ENCODE data around the gene RPL28.
"Not testable (repeated sequence)": the region's sequence is repeated elsewhere in the genome, so short reads cannot be mapped to it uniquely, and the experiment has no call there.

Gene RPL28

GRCh38 chr19:55443824-55444480, 58.2 kb downstream of the RPL28 start:
- no peak overlapping the region for H3K4me2 ChIP-seq (ENCODE audit: low read length)
- DNase-seq = no peak
- no peak overlapping the region for H3K23ac ChIP-seq (ENCODE audit: low read length)
- peaks cover 43% of the 10 kb centered on the region for H3K27me3 ChIP-seq (ENCODE audit: insufficient read depth, low read length, poor library complexity)
- no peak overlapping the region for H2BK15ac ChIP-seq (replicated peaks; ENCODE audit: low read depth)
- H3K79me1 ChIP-seq (ENCODE audit: low read length) = no peaks in the 10 kb centered on the region
- H4K8ac ChIP-seq (ENCODE audit: low read depth, low read length) = no peak overlapping the region
- no peak overlapping the region for H4K5ac ChIP-seq (ENCODE audit: low read length)
- no peak overlapping the region for H2BK120ac ChIP-seq (ENCODE audit: low read depth, low read length)
- no peak overlapping the region for H2AK5ac ChIP-seq (ENCODE audit: low read length)
- H3K36me3 ChIP-seq (ENCODE audit: control insufficient read depth, insufficient read depth, low read length) = no peaks in the 10 kb centered on the region
- no peak overlapping the region for H3K56ac ChIP-seq (ENCODE audit: low read length)
- WGBS (ENCODE audit: extremely low coverage, insufficient coverage, low lambda C conversion rate) = no CpG with 5 or more reads among the region's 18 CpGs
- no peaks in the 10 kb centered on the region for H3K79me2 ChIP-seq (ENCODE audit: control insufficient read depth, insufficient read depth, low read length)
- no peak overlapping the region for H3K4ac ChIP-seq (ENCODE audit: low read depth, low read length)
- H3K4me1 ChIP-seq (ENCODE audit: control insufficient read depth, low read depth, low read length) = no peaks in the 10 kb centered on the region
- no peak overlapping the region for H3K27ac ChIP-seq (ENCODE audit: low read depth, low read length)
- no peak overlapping the region for H3K4me3 ChIP-seq (ENCODE audit: low read length)
- no peak overlapping the region for H3K9ac ChIP-seq (ENCODE audit: low read length)
- H2BK5ac ChIP-seq (ENCODE audit: low read length) = no peak overlapping the region
- no peak overlapping the region for H3K18ac ChIP-seq (ENCODE audit: low read length)

- H2BK120ac ChIP-seq (ENCODE audit: low read depth, low read length) = no peak overlapping the region
Measured at GRCh38 chr19:55444646-55445045, 58.9 kb downstream of the RPL28 start.

GRCh38 chr19:55446060-55446459, 60.3 kb downstream of the RPL28 start:
- H2BK120ac ChIP-seq (ENCODE audit: low read depth, low read length) = no peak overlapping the region
- H3K4ac ChIP-seq (ENCODE audit: low read depth, low read length) = no peak overlapping the region
- no peaks in the 10 kb centered on the region for H3K79me2 ChIP-seq (ENCODE audit: control insufficient read depth, insufficient read depth, low read length)
- no peak overlapping the region for H3K56ac ChIP-seq (ENCODE audit: low read length)
- no peak overlapping the region for H4K8ac ChIP-seq (ENCODE audit: low read depth, low read length)
- H3K27ac ChIP-seq (ENCODE audit: low read depth, low read length) = no peak overlapping the region
- H3K36me3 ChIP-seq (ENCODE audit: control insufficient read depth, insufficient read depth, low read length) = no peaks in the 10 kb centered on the region
- no peak for DNase-seq
- no peak overlapping the region for H2AK5ac ChIP-seq (ENCODE audit: low read length)
- H3K4me2 ChIP-seq (ENCODE audit: low read length) = no peak overlapping the region
- H3K79me1 ChIP-seq (ENCODE audit: low read length) = no peaks in the 10 kb centered on the region
- no CpG with 5 or more reads among the region's 8 CpGs for whole genome bisulfite sequencing (ENCODE audit: extremely low coverage, insufficient coverage, low lambda C conversion rate)
- H3K23ac ChIP-seq (ENCODE audit: low read length) = no peak overlapping the region
- no peak overlapping the region for H2BK15ac ChIP-seq (replicated peaks; ENCODE audit: low read depth)
- no peak overlapping the region for H3K9ac ChIP-seq (ENCODE audit: low read length)
- no peak overlapping the region for H3K4me3 ChIP-seq (ENCODE audit: low read length)
- no peak overlapping the region for H4K5ac ChIP-seq (ENCODE audit: low read length)
- no peak overlapping the region for H3K18ac ChIP-seq (ENCODE audit: low read length)
- peaks cover 44% of the 10 kb centered on the region for H3K27me3 ChIP-seq (ENCODE audit: insufficient read depth, low read length, poor library complexity)
- H2BK5ac ChIP-seq (ENCODE audit: low read length) = no peak overlapping the region
- no peaks in the 10 kb centered on the region for H3K4me1 ChIP-seq (ENCODE audit: control insufficient read depth, low read depth, low read length)

More at GRCh38 chr19:55444646-55445045, 58.9 kb downstream of the RPL28 start:
- H3K9ac ChIP-seq (ENCODE audit: low read length) = no peak overlapping the region
- H3K56ac ChIP-seq (ENCODE audit: low read length) = no peak overlapping the region
- no peak overlapping the region for H3K18ac ChIP-seq (ENCODE audit: low read length)
- no peak overlapping the region for H3K4me3 ChIP-seq (ENCODE audit: low read length)
- H3K4me1 ChIP-seq (ENCODE audit: control insufficient read depth, low read depth, low read length) = no peaks in the 10 kb centered on the region
- no peak overlapping the region for H2AK5ac ChIP-seq (ENCODE audit: low read length)
- no peak overlapping the region for H2BK5ac ChIP-seq (ENCODE audit: low read length)
- no CpG with 5 or more reads among the region's 11 CpGs for WGBS (ENCODE audit: extremely low coverage, insufficient coverage, low lambda C conversion rate)
- no peak overlapping the region for H4K5ac ChIP-seq (ENCODE audit: low read length)
- DNase-seq = no peak
- no peaks in the 10 kb centered on the region for H3K36me3 ChIP-seq (ENCODE audit: control insufficient read depth, insufficient read depth, low read length)
- H3K27ac ChIP-seq (ENCODE audit: low read depth, low read length) = no peak overlapping the region
- H3K4me2 ChIP-seq (ENCODE audit: low read length) = no peak overlapping the region
- H4K8ac ChIP-seq (ENCODE audit: low read depth, low read length) = no peak overlapping the region
- peaks cover 45% of the 10 kb centered on the region for H3K27me3 ChIP-seq (ENCODE audit: insufficient read depth, low read length, poor library complexity)
- no peak overlapping the region for H3K23ac ChIP-seq (ENCODE audit: low read length)
- no peaks in the 10 kb centered on the region for H3K79me1 ChIP-seq (ENCODE audit: low read length)
- H3K79me2 ChIP-seq (ENCODE audit: control insufficient read depth, insufficient read depth, low read length) = no peaks in the 10 kb centered on the region
- H3K4ac ChIP-seq (ENCODE audit: low read depth, low read length) = no peak overlapping the region
- H2BK15ac ChIP-seq (replicated peaks; ENCODE audit: low read depth) = no peak overlapping the region

GRCh38 chr19:55447421-55448174, 61.9 kb downstream of the RPL28 start:
- no peak overlapping the region for H3K27ac ChIP-seq (ENCODE audit: low read depth, low read length)
- no peak overlapping the region for H4K8ac ChIP-seq (ENCODE audit: low read depth, low read length)
- H3K27me3 ChIP-seq (ENCODE audit: insufficient read depth, low read length, poor library complexity) = peaks cover 42% of the 10 kb centered on the region
- H2AK5ac ChIP-seq (ENCODE audit: low read length) = no peak overlapping the region
- no peak overlapping the region for H2BK15ac ChIP-seq (replicated peaks; ENCODE audit: low read depth)
- H3K4ac ChIP-seq (ENCODE audit: low read depth, low read length) = no peak overlapping the region
- DNase-seq = peak; percentile 62
- H3K4me3 ChIP-seq (ENCODE audit: low read length) = no peak overlapping the region
- no peak overlapping the region for H3K4me2 ChIP-seq (ENCODE audit: low read length)
- H2BK5ac ChIP-seq (ENCODE audit: low read length) = no peak overlapping the region
- H3K36me3 ChIP-seq (ENCODE audit: control insufficient read depth, insufficient read depth, low read length) = no peaks in the 10 kb centered on the region
- no peak overlapping the region for H3K23ac ChIP-seq (ENCODE audit: low read length)
- H3K4me1 ChIP-seq (ENCODE audit: control insufficient read depth, low read depth, low read length) = no peaks in the 10 kb centered on the region
- no peak overlapping the region for H3K9ac ChIP-seq (ENCODE audit: low read length)
- H3K18ac ChIP-seq (ENCODE audit: low read length) = no peak overlapping the region
- no peaks in the 10 kb centered on the region for H3K79me2 ChIP-seq (ENCODE audit: control insufficient read depth, insufficient read depth, low read length)
- H4K5ac ChIP-seq (ENCODE audit: low read length) = no peak overlapping the region
- 100% methylated on average over 2 of the region's 16 CpGs for WGBS (ENCODE audit: extremely low coverage, insufficient coverage, low lambda C conversion rate)
- no peaks in the 10 kb centered on the region for H3K79me1 ChIP-seq (ENCODE audit: low read length)
- no peak overlapping the region for H3K56ac ChIP-seq (ENCODE audit: low read length)
- no peak overlapping the region for H2BK120ac ChIP-seq (ENCODE audit: low read depth, low read length)

- WGBS (ENCODE audit: extremely low coverage, insufficient coverage, low lambda C conversion rate) = no CpG with 5 or more reads among the region's 5 CpGs
- not testable (repeated sequence) for H3K4me3 ChIP-seq (ENCODE audit: low read length); H3K4me1 ChIP-seq (ENCODE audit: control insufficient read depth, low read depth, low read length); H2BK5ac ChIP-seq (ENCODE audit: low read length); H2BK120ac ChIP-seq (ENCODE audit: low read depth, low read length); H3K27ac ChIP-seq (ENCODE audit: low read depth, low read length); H4K8ac ChIP-seq (ENCODE audit: low read depth, low read length); H3K79me1 ChIP-seq (ENCODE audit: low read length); H3K79me2 ChIP-seq (ENCODE audit: control insufficient read depth, insufficient read depth, low read length); H3K18ac ChIP-seq (ENCODE audit: low read length); H3K36me3 ChIP-seq (ENCODE audit: control insufficient read depth, insufficient read depth, low read length); H3K23ac ChIP-seq (ENCODE audit: low read length); H3K9ac ChIP-seq (ENCODE audit: low read length); H2AK5ac ChIP-seq (ENCODE audit: low read length); H3K4me2 ChIP-seq (ENCODE audit: low read length); H4K5ac ChIP-seq (ENCODE audit: low read length); DNase-seq; H2BK15ac ChIP-seq (replicated peaks; ENCODE audit: low read depth); H3K4ac ChIP-seq (ENCODE audit: low read depth, low read length); H3K56ac ChIP-seq (ENCODE audit: low read length)
- H3K27me3 ChIP-seq (ENCODE audit: insufficient read depth, low read length, poor library complexity) = peaks cover 38% of the 10 kb centered on the region
Measured at GRCh38 chr19:55448175-55448490, 62.4 kb downstream of the RPL28 start.
